Mucosa of descending colon (tissue), 3 donors: ENCODE measurements around the gene CCNK. TPM values are rescaled to one million over a fixed set of nuclear protein-coding genes. Genes with fewer than 3 reads are reported as not detected.

ENCODE experiments used
- ATAC-seq: fragments of 200-7000 bp; cut with Tn5 transposase; one replicate; pipeline ENCODE4 v1.9.1; 2020; ENCODE audit warnings: mild to moderate bottlenecking, moderate library complexity
- DNase-seq, 3 donors: peaks; one replicate each; pipeline ENCODE4 v3.0.0-alpha.2; 2020
- H3K36me3 ChIP-seq: fragments of 200-600 bp; one replicate; pipeline ENCODE4 v1.8.0; 2021; ENCODE audit warnings: low read depth, mild to moderate bottlenecking
- H3K4me1 ChIP-seq: fragments of 200-600 bp; one replicate; pipeline ENCODE4 v1.8.0; 2021; ENCODE audit warnings: low read depth, mild to moderate bottlenecking
- H3K4me3 ChIP-seq: fragments of 200-600 bp; one replicate; pipeline ENCODE4 v1.8.0; 2021; ENCODE audit warnings: mild to moderate bottlenecking
- H3K9me3 ChIP-seq: fragments of 200-600 bp; one replicate; pipeline ENCODE4 v1.8.0; 2021; ENCODE audit warnings: mild to moderate bottlenecking
- CTCF ChIP-seq: fragments of 200-600 bp; IDR thresholded peaks from one replicate; pipeline ENCODE4 v1.8.0; 2022; ENCODE audit warnings: antibody characterized with exemption, mild to moderate bottlenecking
- intact Hi-C, 2 donors: fragments of 100-400 bp; cut with DNase I in 1 of 2; cut with micrococcal nuclease in 1 of 2; formaldehyde crosslinking; loops; one replicate each; pipeline versions ENCODE4 v1.11.0 to v1.11.1; 2022; cut with DNase I, micrococcal nuclease
- total RNA-seq, 3 donors: library from RNA; stranded (reverse); fragmentation: NEBNext Ultra II Directional in 2 of 3; extraction: Animal tissue kit (Norgen Biotek cat#: 25700) in 2 of 3; gene quantifications; one replicate each; pipeline versions ENCODE4 v1.2.1 to v1.2.4, GENCODE V29; 2021 to 2023
- donor health status: DM: no; HTN: no; CAD: no; lungs with moderate emphysema.
- donor health status: DM: no; HTN: no; CAD: no.
- donor health status: DM: no; HTN: yes; CAD: no.

Gene CCNK
- total RNA-seq, 3 donors from 2014 or later = 47.4 to 68.4 (median 64.5) TPM

- DNase-seq = no peak
- intact Hi-C loops = no loop called here
- Histone ChIP-seq H3K4me1 (peaks cover 4% of the 10 kb centered on the region), H3K9me3 (no peaks in the 10 kb centered on the region), H3K36me3 (no peaks in the 10 kb centered on the region), H3K4me3 (no peak overlapping the region)
- TF ChIP-seq CTCF = no peak
- ATAC-seq = no peak
Observed at GRCh38 chr14:99530407-99531155, 49.4 kb downstream of the CCNK start.

GRCh38 chr14:99531251-99532096, 50.3 kb downstream of the CCNK start:
- DNase-seq = no peak
- H3K9me3 ChIP-seq = no peaks in the 10 kb centered on the region
- H3K36me3 ChIP-seq = no peaks in the 10 kb centered on the region
- no peak for ATAC-seq
- H3K4me1 ChIP-seq = no peaks in the 10 kb centered on the region
- H3K4me3 ChIP-seq = no peak overlapping the region
- intact Hi-C loops = no loop called here
- TF ChIP-seq CTCF = no peak

GRCh38 chr14:99532310-99532709, 51.1 kb downstream of the CCNK start:
- DNase-seq (no peak), ATAC-seq (no peak)
- Histone ChIP-seq H3K36me3 (no peaks in the 10 kb centered on the region), H3K4me1 (no peaks in the 10 kb centered on the region), H3K4me3 (no peak overlapping the region), H3K9me3 (no peaks in the 10 kb centered on the region)
- intact Hi-C loops = no loop called here
- no peak for TF ChIP-seq CTCF

- ATAC-seq (no peak), DNase-seq (no peak)
- Histone ChIP-seq H3K4me3 (no peak overlapping the region), H3K9me3 (no peaks in the 10 kb centered on the region), H3K36me3 (no peaks in the 10 kb centered on the region), H3K4me1 (no peaks in the 10 kb centered on the region)
- intact Hi-C loops = no loop called here
- TF ChIP-seq CTCF = no peak
Observed at GRCh38 chr14:99534333-99534732, 53.1 kb downstream of the CCNK start.

GRCh38 chr14:99534863-99535262, 53.7 kb downstream of the CCNK start:
- no peak for TF ChIP-seq CTCF
- intact Hi-C loops = no loop called here
- ATAC-seq = no peak
- Histone ChIP-seq H3K4me3 (no peak overlapping the region), H3K9me3 (no peaks in the 10 kb centered on the region), H3K4me1 (no peaks in the 10 kb centered on the region), H3K36me3 (no peaks in the 10 kb centered on the region)
- DNase-seq = no peak
